ENCODE measurements around the gene VILL.

- no peak for TF ChIP-seq EZH2 (IDR thresholded peaks at IDR 0.05)
- no peak for TF ChIP-seq POLR2AphosphoS5 (IDR thresholded peaks at IDR 0.05; ENCODE audit: borderline replicate concordance, low read depth, low read length)
Observed at GRCh38 chr3:38019658-38020341, 29.2 kb downstream of the VILL start.

Measured in SK-N-MC (cell line).